Activated CD8-positive, alpha-beta memory T cell treated with anti-CD3 and anti-CD28 coated beads for 1 hour (primary cell): Measurements from ENCODE around the gene KIF26A.

Experiments used
- DNase-seq, 2 donors: peaks; one replicate each; pipeline ENCODE4 v3.0.0-alpha.2; 2020; ENCODE audit warnings: low read depth in 1 of 2; ENCODE audit errors: extremely low read depth in 1 of 2

KIF26A gene

GRCh38 chr14:104112113-104112505 is 26.3 kb upstream of the KIF26A start:
- DNase-seq: no peak

- DNase-seq: no peak
These were observed 25.5 kb upstream of the KIF26A start for GRCh38 chr14:104112609-104113571.

GRCh38 chr14:104113631-104114420 is 24.6 kb upstream of the KIF26A start:
- DNase-seq: no peak

- no peak for DNase-seq
These were observed 23.8 kb upstream of the KIF26A start for GRCh38 chr14:104114421-104115130.

DNA sequence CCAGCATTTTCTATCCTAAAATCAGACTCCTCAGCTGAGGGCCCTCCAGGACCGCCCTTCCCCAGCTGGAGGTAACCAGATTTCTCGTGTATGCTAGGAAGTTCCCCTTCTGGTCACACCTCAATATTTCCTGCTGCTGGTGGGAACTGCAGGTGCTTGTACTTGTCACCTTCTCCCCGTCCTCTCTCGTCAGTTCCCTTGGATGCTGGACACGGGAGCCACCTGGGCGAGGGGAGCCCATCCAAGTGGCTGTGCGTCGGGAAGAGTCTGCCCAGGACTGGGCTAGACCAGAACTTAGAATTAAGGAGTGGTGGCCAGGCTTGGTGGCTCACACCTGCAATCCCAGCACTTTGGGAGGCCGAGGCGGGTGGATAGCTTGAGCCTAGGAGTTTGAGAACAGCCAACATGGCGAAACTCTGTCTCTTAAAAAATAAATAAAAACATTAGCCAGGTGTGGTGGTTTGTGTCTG is 23.2 kb upstream of the KIF26A start:
- DNase-seq: no peak

DNA sequence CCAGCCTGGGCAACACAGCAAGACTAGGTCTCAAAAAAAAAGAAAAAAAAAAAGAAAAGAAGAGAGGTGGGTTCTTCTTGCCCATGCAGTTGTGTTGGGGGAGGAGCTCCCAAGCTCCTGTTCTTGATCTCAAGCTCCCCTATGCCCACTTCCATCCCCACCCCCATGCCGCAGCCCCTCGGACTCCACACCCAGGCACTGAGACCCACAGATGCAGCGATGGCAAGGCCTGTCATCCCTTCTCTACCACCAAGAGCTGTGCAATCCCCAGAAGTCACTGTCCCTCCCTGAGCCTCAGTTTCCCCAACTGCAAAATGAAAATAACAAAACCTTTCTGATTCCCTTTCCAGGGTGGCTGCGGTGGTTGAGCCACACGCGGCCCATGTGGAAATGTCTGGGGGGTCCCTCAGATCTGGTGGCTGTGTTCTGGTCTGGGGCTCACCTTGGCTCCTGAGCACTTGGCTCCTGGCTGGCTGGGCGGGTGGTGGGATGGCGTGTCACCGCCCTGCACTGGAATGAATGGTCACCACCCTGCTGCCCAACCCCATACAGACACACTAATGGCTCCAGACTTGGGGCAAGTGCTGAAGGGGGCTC is 22.6 kb upstream of the KIF26A start:
- no peak for DNase-seq

- DNase-seq: no peak
These were observed 22.1 kb upstream of the KIF26A start for GRCh38 chr14:104116288-104116755.

- DNase-seq: no peak
These were observed 21.5 kb upstream of the KIF26A start for GRCh38 chr14:104116756-104117340.

- DNase-seq: no peak
These were observed 20.9 kb upstream of the KIF26A start for GRCh38 chr14:104117341-104118005.

GRCh38 chr14:104118006-104118844 is 20.2 kb upstream of the KIF26A start:
- DNase-seq: no peak

DNA sequence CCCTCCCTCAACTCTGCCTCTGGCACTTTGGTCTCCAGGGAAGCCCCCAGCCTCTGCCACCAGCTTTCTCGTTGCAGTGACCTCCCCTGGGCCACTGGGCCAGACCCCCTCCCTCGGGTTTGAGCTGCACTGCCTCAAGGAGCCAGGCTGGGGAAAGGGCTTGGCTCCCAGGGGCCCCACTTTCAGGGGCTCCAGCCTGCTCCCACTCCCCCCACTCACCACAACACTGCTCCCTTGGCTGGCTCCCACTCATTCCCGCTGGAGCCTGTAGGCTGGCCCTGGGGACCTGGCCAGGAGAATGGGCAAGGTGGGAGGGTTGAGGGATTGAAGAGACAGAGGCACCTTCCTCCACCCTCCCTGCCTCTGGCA is 19.3 kb upstream of the KIF26A start:
- no peak for DNase-seq

- DNase-seq: no peak
These were observed 18.7 kb upstream of the KIF26A start for GRCh38 chr14:104119488-104120251.

GRCh38 chr14:104120281-104120741 is 18.1 kb upstream of the KIF26A start:
- no peak for DNase-seq

- no peak for DNase-seq
These were observed 17.2 kb upstream of the KIF26A start for GRCh38 chr14:104121142-104121541.

DNA sequence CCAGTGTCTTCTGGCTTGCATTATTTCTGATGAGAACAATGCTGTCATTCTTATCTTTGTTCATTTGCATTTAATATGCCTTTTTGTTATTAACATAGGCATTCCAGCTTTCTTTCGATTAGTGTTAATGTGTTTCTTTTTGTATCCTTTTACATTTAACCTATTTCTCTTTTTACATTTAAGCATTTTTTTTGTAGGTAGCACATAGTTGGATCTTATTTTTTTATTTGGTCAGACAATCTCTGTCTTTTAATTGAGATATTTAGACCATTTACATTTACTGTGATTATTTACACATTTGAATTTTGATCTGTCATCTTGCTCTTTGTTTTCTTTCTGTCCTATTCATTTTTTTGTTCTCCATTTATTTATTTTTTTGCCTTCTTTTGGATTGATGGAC is 14.5 kb upstream of the KIF26A start:
- no peak for DNase-seq

- no peak for DNase-seq
These were observed 13.4 kb upstream of the KIF26A start for GRCh38 chr14:104125011-104125410.

GRCh38 chr14:104126753-104127152 is 11.6 kb upstream of the KIF26A start:
- DNase-seq: no peak

- no peak for DNase-seq
These were observed 9.4 kb upstream of the KIF26A start for GRCh38 chr14:104128981-104129380.
